Epithelial cell of umbilical artery (primary cell): ENCODE results near the gene HSDL2. TPM values are rescaled to one million over a fixed set of nuclear protein-coding genes. Genes with fewer than 3 reads are reported as not detected.

Source experiments
- total RNA-seq: library from RNA; depleted of rRNA; stranded (reverse); fragments of >200 nt; gene quantifications from 2 replicates; pipeline ENCODE4 v1.2.3, GENCODE V29; 2014

The HSDL2 gene
- 24.2 and 32.5 TPM in 2 replicates for total RNA-seq

GRCh38 chr9:112380102-112380824 is at the start of gene HSDL2:
Gene HSDL2, plus strand, starts transcription at chr9:112380108. Its CDS starts 56 bp downstream, at chr9:112380164.

GRCh38 chr9:112332977-112333638 is 46.8 kb upstream of the HSDL2 start, which contains the start of gene PTBP3:
Gene PTBP3, minus strand, starts transcription at chr9:112333619. Its CDS starts 35,754 bp downstream, at chr9:112297865.

GRCh38 chr9:112486221-112487007 is 106.5 kb downstream of the HSDL2 start, which contains the start of gene KIAA1958:
Gene KIAA1958, plus strand, starts transcription at chr9:112486827. Its CDS starts 87,254 bp downstream, at chr9:112574081.

Other genes starting within 250 kb of the HSDL2 start
- gene SUSD1, start 204.8 kb upstream of the HSDL2 start, total RNA-seq, result 24.0 and 29.6 TPM in 2 replicates
- 31.2 and 31.5 TPM in 2 replicates for gene PTBP3, start 46.5 kb upstream of the HSDL2 start, total RNA-seq
- 1.8 and 2.3 TPM in 2 replicates for gene KIAA1958, start 106.7 kb downstream of the HSDL2 start, total RNA-seq